MM.1S (cell line): ENCODE measurements around the gene HOXA6.

Source experiments
- DNase-seq: peaks from one replicate; pipeline ENCODE4 v3.0.0-alpha.2; 2015
- H2AFZ ChIP-seq: fragments of 300-600 bp; sonication (generic); 2 replicates; pipeline ENCODE4 v1.6.0; 2016; ENCODE audit warnings: antibody characterized with exemption, low read length
- H3F3A ChIP-seq: fragments of 300-600 bp; sonication (generic); 2 replicates; pipeline ENCODE4 v1.6.1; 2016; ENCODE audit warnings: mild to moderate bottlenecking, antibody characterized with exemption, low read length, moderate library complexity, mixed read lengths; ENCODE audit not compliant: insufficient read depth
- H3K27ac ChIP-seq: fragments of 300-600 bp; sonication (generic); 2 replicates; pipeline ENCODE4 v1.5.1; 2016; ENCODE audit warnings: mild to moderate bottlenecking, low read length
- H3K27me3 ChIP-seq: fragments of 300-600 bp; sonication (generic); replicated peaks from 2 replicates; pipeline ENCODE4 v1.6.0; 2016; ENCODE audit warnings: low read length; ENCODE audit not compliant: insufficient read depth
- H3K36me3 ChIP-seq: fragments of 300-600 bp; sonication (generic); replicated peaks from 2 replicates; pipeline ENCODE4 v1.6.1; 2016; ENCODE audit warnings: mild to moderate bottlenecking, low read length, mixed read lengths; ENCODE audit not compliant: insufficient read depth
- H3K4me1 ChIP-seq: fragments of 300-600 bp; sonication (generic); 2 replicates; pipeline ENCODE4 v1.6.1; 2016; ENCODE audit warnings: low read length, mixed read lengths
- H3K4me2 ChIP-seq: fragments of 300-600 bp; sonication (generic); 2 replicates; pipeline ENCODE4 v1.6.0; 2016; ENCODE audit warnings: low read depth, low read length
- H3K4me3 ChIP-seq: fragments of 300-600 bp; sonication (generic); 2 replicates; pipeline ENCODE4 v1.5.1; 2016; ENCODE audit warnings: low read length, mixed read lengths
- H3K79me2 ChIP-seq: fragments of 300-600 bp; sonication (generic); 2 replicates; pipeline ENCODE4 v1.6.1; 2016; ENCODE audit warnings: mixed run types, low read length, mixed read lengths
- H3K9ac ChIP-seq: fragments of 300-600 bp; sonication (generic); 2 replicates; pipeline ENCODE4 v1.6.1; 2016; ENCODE audit warnings: low read length, mixed read lengths
- H3K9me2 ChIP-seq: fragments of 300-600 bp; sonication (generic); replicated peaks from 2 replicates; pipeline ENCODE4 v1.6.1; 2016; ENCODE audit warnings: mild to moderate bottlenecking, low read length, mixed read lengths; ENCODE audit not compliant: insufficient read depth
- H3K9me3 ChIP-seq: fragments of 300-600 bp; sonication (generic); replicated peaks from 2 replicates; pipeline ENCODE4 v1.6.1; 2016; ENCODE audit warnings: mild to moderate bottlenecking, low read length, mixed read lengths; ENCODE audit not compliant: insufficient read depth
- H4K20me1 ChIP-seq: fragments of 300-600 bp; sonication (generic); 2 replicates; pipeline ENCODE4 v1.6.1; 2016; ENCODE audit warnings: mild to moderate bottlenecking, low read length, moderate library complexity, mixed read lengths; ENCODE audit not compliant: insufficient read depth
- EZH2 ChIP-seq: fragments of 300-600 bp; sonication (generic); optimal IDR thresholded peaks from 2 replicates; pipeline ENCODE3; 2017; ENCODE audit warnings: low read depth, mild to moderate bottlenecking, antibody characterized with exemption, low read length, mixed read lengths
- EZH2phosphoT487 ChIP-seq: fragments of 300-600 bp; sonication (generic); IDR thresholded peaks from 2 replicates; pipeline ENCODE4 v1.6.1; 2018; ENCODE audit warnings: antibody characterized with exemption, low read length
- TF ChIP-seq, protein P1 (sequence below): fragments of 300-600 bp; sonication (generic); IDR thresholded peaks from 2 replicates; pipeline ENCODE4 v1.5.1; 2016; ENCODE audit warnings: antibody characterized with exemption, low read length, mixed read lengths

HOXA6 gene

GRCh38 chr7:27123477-27124053, 24.0 kb downstream of the HOXA6 start:
- Histone ChIP-seq H3F3A (no peaks in the 10 kb centered on the region), H3K4me1 (no peaks in the 10 kb centered on the region), H3K27me3 (peaks cover 6% of the 10 kb centered on the region; the same call in 1 of the 2 replicates), H3K36me3 (no peaks in the 10 kb centered on the region), H3K4me3 (no peak overlapping the region), H3K9me2 (no peaks in the 10 kb centered on the region), H4K20me1 (no peaks in the 10 kb centered on the region), H3K9ac (no peak overlapping the region), H2AFZ (no peak overlapping the region), H3K27ac (no peak overlapping the region), H3K9me3 (no peaks in the 10 kb centered on the region), H3K4me2 (no peak overlapping the region), H3K79me2 (no peaks in the 10 kb centered on the region)
- DNase-seq, result no peak
- TF ChIP-seq, protein P1, sequence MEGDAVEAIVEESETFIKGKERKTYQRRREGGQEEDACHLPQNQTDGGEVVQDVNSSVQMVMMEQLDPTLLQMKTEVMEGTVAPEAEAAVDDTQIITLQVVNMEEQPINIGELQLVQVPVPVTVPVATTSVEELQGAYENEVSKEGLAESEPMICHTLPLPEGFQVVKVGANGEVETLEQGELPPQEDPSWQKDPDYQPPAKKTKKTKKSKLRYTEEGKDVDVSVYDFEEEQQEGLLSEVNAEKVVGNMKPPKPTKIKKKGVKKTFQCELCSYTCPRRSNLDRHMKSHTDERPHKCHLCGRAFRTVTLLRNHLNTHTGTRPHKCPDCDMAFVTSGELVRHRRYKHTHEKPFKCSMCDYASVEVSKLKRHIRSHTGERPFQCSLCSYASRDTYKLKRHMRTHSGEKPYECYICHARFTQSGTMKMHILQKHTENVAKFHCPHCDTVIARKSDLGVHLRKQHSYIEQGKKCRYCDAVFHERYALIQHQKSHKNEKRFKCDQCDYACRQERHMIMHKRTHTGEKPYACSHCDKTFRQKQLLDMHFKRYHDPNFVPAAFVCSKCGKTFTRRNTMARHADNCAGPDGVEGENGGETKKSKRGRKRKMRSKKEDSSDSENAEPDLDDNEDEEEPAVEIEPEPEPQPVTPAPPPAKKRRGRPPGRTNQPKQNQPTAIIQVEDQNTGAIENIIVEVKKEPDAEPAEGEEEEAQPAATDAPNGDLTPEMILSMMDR, result no peak
- no peak for TF ChIP-seq EZH2
- no peak for TF ChIP-seq EZH2phosphoT487

DNA sequence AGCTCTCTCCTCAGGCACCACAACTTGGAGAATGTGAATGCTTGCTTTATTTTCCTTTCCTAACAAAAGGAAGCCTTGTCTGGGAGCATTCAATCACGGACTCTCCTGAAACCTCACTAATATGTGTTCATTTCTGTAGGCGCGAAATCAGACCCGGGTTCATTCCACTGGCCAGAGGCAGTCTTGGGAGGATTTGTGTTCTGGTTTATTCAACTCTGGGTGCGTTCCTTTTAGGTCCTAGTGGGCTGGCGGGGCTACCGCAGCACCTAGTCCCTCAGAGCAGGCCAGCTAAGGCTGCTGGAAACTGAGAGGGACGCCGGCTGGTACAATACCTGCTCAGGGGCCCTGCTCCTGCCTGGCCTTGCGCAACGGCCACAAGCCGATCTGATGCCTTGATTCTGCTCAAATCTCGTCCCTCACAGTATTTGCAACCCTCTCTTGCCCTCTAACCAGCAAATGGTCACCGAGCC, 24.5 kb downstream of the HOXA6 start:
- Histone ChIP-seq H3K4me1 (no peaks in the 10 kb centered on the region), H3F3A (no peaks in the 10 kb centered on the region), H3K79me2 (no peaks in the 10 kb centered on the region), H2AFZ (no peak overlapping the region), H3K27me3 (peaks cover 6% of the 10 kb centered on the region; the same call in 1 of the 2 replicates), H3K27ac (no peak overlapping the region), H3K9ac (no peak overlapping the region), H3K9me3 (no peaks in the 10 kb centered on the region), H3K36me3 (no peaks in the 10 kb centered on the region), H3K4me3 (no peak overlapping the region), H4K20me1 (no peaks in the 10 kb centered on the region), H3K4me2 (no peak overlapping the region), H3K9me2 (no peaks in the 10 kb centered on the region)
- DNase-seq, result no peak
- no peak for TF ChIP-seq EZH2phosphoT487
- TF ChIP-seq EZH2, result no peak
- TF ChIP-seq, protein P1, result no peak

DNA sequence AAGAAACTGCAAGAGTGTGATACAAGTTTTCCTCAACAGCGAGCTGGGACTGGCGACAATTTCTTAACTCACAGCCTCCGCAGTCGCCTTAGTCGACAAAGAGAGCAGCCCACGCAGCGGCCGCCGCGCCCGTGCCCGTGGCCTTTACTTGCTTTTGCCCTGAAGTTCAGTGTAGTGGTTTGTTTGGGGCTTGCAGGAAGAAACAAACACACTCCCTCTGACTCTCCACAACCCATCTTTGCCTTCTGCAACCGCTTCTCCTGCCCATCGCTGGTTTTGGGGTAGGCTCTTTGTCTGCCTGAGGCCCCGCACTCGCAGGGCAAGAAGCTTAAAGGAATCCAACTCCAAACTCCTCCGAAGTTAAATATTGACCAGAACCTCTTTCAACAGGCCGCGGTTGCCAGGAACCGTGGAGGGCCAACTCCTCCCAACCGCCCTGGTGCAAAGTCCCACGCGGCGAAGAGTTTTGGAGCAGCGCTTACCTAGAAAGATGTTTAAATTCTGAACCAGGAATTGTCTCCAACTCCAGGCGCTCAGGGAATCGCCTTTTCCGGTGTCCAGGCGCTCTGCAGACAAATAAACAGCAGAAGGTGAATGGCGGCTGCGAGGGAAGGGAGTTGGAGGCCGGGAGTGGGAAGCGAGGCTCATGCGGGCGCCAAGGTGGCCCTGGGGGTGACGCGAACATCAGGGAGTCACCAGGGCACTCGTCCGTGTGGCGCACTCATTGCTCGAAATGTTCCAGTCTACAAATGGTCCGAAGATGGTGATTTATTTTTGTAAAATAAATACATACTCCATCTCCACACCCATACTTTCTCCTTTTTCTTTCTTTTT, 25.3 kb downstream of the HOXA6 start:
- H3K27ac ChIP-seq, result no peak overlapping the region
- DNase-seq, result no peak
- no peak overlapping the region for H3K4me3 ChIP-seq
- H2AFZ ChIP-seq, result no peak overlapping the region
- no peaks in the 10 kb centered on the region for H3F3A ChIP-seq
- H3K9me2 ChIP-seq, result no peaks in the 10 kb centered on the region
- no peak overlapping the region for H3K4me2 ChIP-seq
- peaks cover 6% of the 10 kb centered on the region; the same call in 1 of the 2 replicates for H3K27me3 ChIP-seq
- no peaks in the 10 kb centered on the region for H4K20me1 ChIP-seq
- no peaks in the 10 kb centered on the region for H3K9me3 ChIP-seq
- no peaks in the 10 kb centered on the region for H3K79me2 ChIP-seq
- no peak overlapping the region for H3K9ac ChIP-seq
- H3K4me1 ChIP-seq, result no peaks in the 10 kb centered on the region
- TF ChIP-seq, protein P1, result no peak
- TF ChIP-seq EZH2, result no peak
- no peak for TF ChIP-seq EZH2phosphoT487
- H3K36me3 ChIP-seq, result no peaks in the 10 kb centered on the region
